HEK293 (cell line): ENCODE results near the gene CHMP1A.

ENCODE experiments used
- KLF1 ChIP-seq: fragments of 450-650 bp; formaldehyde crosslinking; IDR thresholded peaks from 2 replicates; pipeline ENCODE4 v1.5.1; 2016; ENCODE audit warnings: missing biosample characterization, missing genetic modification characterization
- KLF9 ChIP-seq: fragments of 450-650 bp; formaldehyde crosslinking; IDR thresholded peaks from 2 replicates; pipeline ENCODE4 v1.5.1; 2016; ENCODE audit warnings: missing biosample characterization, missing genetic modification characterization, low read depth
- MZF1 ChIP-seq: fragments of 450-650 bp; formaldehyde crosslinking; IDR thresholded peaks from 2 replicates; pipeline ENCODE4 v1.5.1; 2017; ENCODE audit warnings: missing biosample characterization, missing genetic modification characterization, borderline replicate concordance
- OVOL3 ChIP-seq: fragments of 450-650 bp; formaldehyde crosslinking; IDR thresholded peaks from 2 replicates; pipeline ENCODE4 v1.5.1; 2016; ENCODE audit warnings: missing biosample characterization, missing genetic modification characterization
- SALL2 ChIP-seq: fragments of 450-650 bp; formaldehyde crosslinking; IDR thresholded peaks from 2 replicates; pipeline ENCODE4 v1.5.0; 2017; ENCODE audit warnings: missing biosample characterization, mild to moderate bottlenecking, missing genetic modification characterization, borderline replicate concordance
- SP3 ChIP-seq: fragments of 450-650 bp; formaldehyde crosslinking; IDR thresholded peaks from 2 replicates; pipeline ENCODE4 v1.5.1; 2016; ENCODE audit warnings: missing biosample characterization, missing genetic modification characterization
- ZBTB17 ChIP-seq: fragments of 450-650 bp; formaldehyde crosslinking; IDR thresholded peaks from 2 replicates; pipeline ENCODE4 v1.5.1; 2016; ENCODE audit warnings: missing biosample characterization, missing genetic modification characterization
- ZEB2 ChIP-seq: fragments of 450-650 bp; formaldehyde crosslinking; IDR thresholded peaks from 2 replicates; pipeline ENCODE4 v1.5.1; 2016; ENCODE audit warnings: missing biosample characterization, missing genetic modification characterization
- ZNF112 ChIP-seq: fragments of 450-650 bp; formaldehyde crosslinking; IDR thresholded peaks from 2 replicates; pipeline ENCODE4 v1.5.0; 2017; ENCODE audit warnings: missing biosample characterization, missing genetic modification characterization
- ZNF133 ChIP-seq: fragments of 450-650 bp; formaldehyde crosslinking; IDR thresholded peaks from 2 replicates; pipeline ENCODE4 v1.5.1; 2016; ENCODE audit warnings: missing biosample characterization, missing genetic modification characterization
- ZNF155 ChIP-seq: fragments of 450-650 bp; formaldehyde crosslinking; IDR thresholded peaks from 2 replicates; pipeline ENCODE4 v1.5.1; 2016; ENCODE audit warnings: missing biosample characterization, missing genetic modification characterization
- ZNF2 ChIP-seq: fragments of 450-650 bp; formaldehyde crosslinking; IDR thresholded peaks from 2 replicates; pipeline ENCODE4 v1.5.1; 2016; ENCODE audit warnings: missing biosample characterization, missing genetic modification characterization
- ZNF335 ChIP-seq: fragments of 450-650 bp; formaldehyde crosslinking; conservative IDR thresholded peaks from 2 replicates; pipeline ENCODE4 v1.5.1; 2016; ENCODE audit warnings: missing biosample characterization, missing genetic modification characterization
- ZNF350 ChIP-seq: fragments of 450-650 bp; formaldehyde crosslinking; IDR thresholded peaks from 2 replicates; pipeline ENCODE4 v1.5.0; 2017; ENCODE audit warnings: missing biosample characterization, mild to moderate bottlenecking, missing genetic modification characterization
- ZNF416 ChIP-seq: fragments of 450-650 bp; formaldehyde crosslinking; IDR thresholded peaks from 2 replicates; pipeline ENCODE4 v1.5.1; 2016; ENCODE audit warnings: missing biosample characterization, missing genetic modification characterization
- ZNF48 ChIP-seq: fragments of 450-650 bp; formaldehyde crosslinking; IDR thresholded peaks from 2 replicates; pipeline ENCODE4 v1.5.1; 2016; ENCODE audit warnings: missing biosample characterization, missing genetic modification characterization
- ZNF571 ChIP-seq: fragments of 450-650 bp; formaldehyde crosslinking; IDR thresholded peaks from 2 replicates; pipeline ENCODE4 v1.5.0; 2017; ENCODE audit warnings: missing biosample characterization, missing genetic modification characterization
- ZNF600 ChIP-seq: fragments of 450-650 bp; formaldehyde crosslinking; IDR thresholded peaks from 2 replicates; pipeline ENCODE4 v1.5.1; 2016; ENCODE audit warnings: missing biosample characterization, missing genetic modification characterization
- ZNF610 ChIP-seq: fragments of 450-650 bp; formaldehyde crosslinking; IDR thresholded peaks from 2 replicates; pipeline ENCODE4 v1.5.1; 2016; ENCODE audit warnings: missing biosample characterization, missing genetic modification characterization, borderline replicate concordance
- ZNF624 ChIP-seq: fragments of 450-650 bp; formaldehyde crosslinking; IDR thresholded peaks from 2 replicates; pipeline ENCODE4 v1.5.1; 2017; ENCODE audit warnings: missing biosample characterization, missing genetic modification characterization
- ZNF664 ChIP-seq: fragments of 450-650 bp; formaldehyde crosslinking; IDR thresholded peaks from 2 replicates; pipeline ENCODE4 v1.5.1; 2016; ENCODE audit warnings: missing biosample characterization, missing genetic modification characterization
- ZNF791 ChIP-seq: fragments of 450-650 bp; formaldehyde crosslinking; IDR thresholded peaks from 2 replicates; pipeline ENCODE4 v1.5.1; 2016; ENCODE audit warnings: missing biosample characterization, missing genetic modification characterization
- ZSCAN30 ChIP-seq: fragments of 450-650 bp; IDR thresholded peaks from 2 replicates; pipeline ENCODE4 v1.5.1; 2018; ENCODE audit warnings: missing biosample characterization, mild to moderate bottlenecking, missing genetic modification characterization, moderate library complexity
- TF ChIP-seq, protein P1 (sequence below): fragments of 450-650 bp; formaldehyde crosslinking; conservative IDR thresholded peaks from 2 replicates; pipeline ENCODE4 v1.5.1; 2016; ENCODE audit warnings: low read depth, missing biosample characterization, missing genetic modification characterization
- TF ChIP-seq, protein P2 (sequence below): fragments of 450-650 bp; formaldehyde crosslinking; IDR thresholded peaks from 2 replicates; pipeline ENCODE4 v1.5.1; 2017; ENCODE audit warnings: missing biosample characterization, missing genetic modification characterization
- TF ChIP-seq, protein P3 (sequence below): fragments of 450-650 bp; formaldehyde crosslinking; optimal IDR thresholded peaks from 2 replicates; pipeline ENCODE3; 2016; ENCODE audit warnings: missing biosample characterization, mild to moderate bottlenecking, missing genetic modification characterization
- TF ChIP-seq, protein P4 (sequence below): fragments of 450-650 bp; formaldehyde crosslinking; IDR thresholded peaks from 2 replicates; pipeline ENCODE4 v1.5.1; 2016; ENCODE audit warnings: missing biosample characterization, missing genetic modification characterization
- TF ChIP-seq, protein P5 (sequence below): fragments of 450-650 bp; formaldehyde crosslinking; IDR thresholded peaks from 2 replicates; pipeline ENCODE4; 2016; ENCODE audit warnings: missing biosample characterization, missing genetic modification characterization
- TF ChIP-seq, protein P6 (sequence below): fragments of 450-650 bp; formaldehyde crosslinking; IDR thresholded peaks from 2 replicates; pipeline ENCODE4 v1.5.1; 2017; ENCODE audit warnings: missing biosample characterization, missing genetic modification characterization

CHMP1A gene

DNA sequence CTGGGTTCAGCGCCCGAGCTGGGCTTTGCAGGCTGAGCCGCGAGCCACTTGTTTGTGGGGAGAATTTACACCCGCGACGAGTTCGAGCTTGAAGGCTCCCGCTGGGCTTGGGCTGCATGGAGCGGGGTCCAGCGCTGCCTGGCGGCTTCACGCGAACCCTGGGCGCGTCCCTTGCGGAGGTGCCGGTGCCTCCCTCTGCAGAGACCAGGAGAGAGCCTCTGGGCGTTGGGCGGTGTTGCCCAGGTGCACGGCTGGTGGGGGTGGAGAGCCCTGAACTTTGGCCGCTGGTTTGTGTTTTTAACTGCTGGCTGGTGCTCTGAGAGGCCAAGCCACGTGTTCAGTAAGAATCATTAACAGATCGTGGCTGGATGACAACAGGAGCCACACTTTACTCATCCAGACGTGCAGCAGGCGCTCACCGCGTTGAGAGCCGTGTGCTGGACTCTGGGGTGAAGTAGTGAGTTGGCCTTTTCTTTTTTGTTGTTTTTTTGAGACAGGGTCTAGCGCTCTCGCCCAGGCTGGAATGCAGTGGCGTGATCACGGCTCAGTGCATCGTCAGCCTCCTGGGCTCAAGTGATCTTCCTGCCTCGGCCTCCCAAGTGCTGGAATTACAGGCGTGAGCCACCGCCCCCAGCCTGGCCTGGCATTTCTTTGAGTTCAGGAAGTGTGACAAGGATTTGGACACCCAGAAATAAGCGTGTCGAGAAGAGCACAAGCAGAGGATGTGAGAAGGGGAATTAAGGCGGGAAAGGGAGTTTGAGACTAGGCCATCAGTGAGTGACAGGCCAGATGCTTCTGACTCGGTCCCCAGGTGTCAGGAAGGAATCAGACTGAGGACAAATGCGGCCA is 29.8 kb upstream of the CHMP1A start (continued):
- TF ChIP-seq, protein P1, sequence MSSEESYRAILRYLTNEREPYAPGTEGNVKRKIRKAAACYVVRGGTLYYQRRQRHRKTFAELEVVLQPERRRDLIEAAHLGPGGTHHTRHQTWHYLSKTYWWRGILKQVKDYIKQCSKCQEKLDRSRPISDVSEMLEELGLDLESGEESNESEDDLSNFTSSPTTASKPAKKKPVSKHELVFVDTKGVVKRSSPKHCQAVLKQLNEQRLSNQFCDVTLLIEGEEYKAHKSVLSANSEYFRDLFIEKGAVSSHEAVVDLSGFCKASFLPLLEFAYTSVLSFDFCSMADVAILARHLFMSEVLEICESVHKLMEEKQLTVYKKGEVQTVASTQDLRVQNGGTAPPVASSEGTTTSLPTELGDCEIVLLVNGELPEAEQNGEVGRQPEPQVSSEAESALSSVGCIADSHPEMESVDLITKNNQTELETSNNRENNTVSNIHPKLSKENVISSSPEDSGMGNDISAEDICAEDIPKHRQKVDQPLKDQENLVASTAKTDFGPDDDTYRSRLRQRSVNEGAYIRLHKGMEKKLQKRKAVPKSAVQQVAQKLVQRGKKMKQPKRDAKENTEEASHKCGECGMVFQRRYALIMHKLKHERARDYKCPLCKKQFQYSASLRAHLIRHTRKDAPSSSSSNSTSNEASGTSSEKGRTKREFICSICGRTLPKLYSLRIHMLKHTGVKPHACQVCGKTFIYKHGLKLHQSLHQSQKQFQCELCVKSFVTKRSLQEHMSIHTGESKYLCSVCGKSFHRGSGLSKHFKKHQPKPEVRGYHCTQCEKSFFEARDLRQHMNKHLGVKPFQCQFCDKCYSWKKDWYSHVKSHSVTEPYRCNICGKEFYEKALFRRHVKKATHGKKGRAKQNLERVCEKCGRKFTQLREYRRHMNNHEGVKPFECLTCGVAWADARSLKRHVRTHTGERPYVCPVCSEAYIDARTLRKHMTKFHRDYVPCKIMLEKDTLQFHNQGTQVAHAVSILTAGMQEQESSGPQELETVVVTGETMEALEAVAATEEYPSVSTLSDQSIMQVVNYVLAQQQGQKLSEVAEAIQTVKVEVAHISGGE, result no peak
- TF ChIP-seq ZNF664 (tag by site-specific recombination), result no peak
- TF ChIP-seq ZSCAN30, result 0 out of 2 replicates have a peak, but pooled peaks have one; percentile 14
- no peak for TF ChIP-seq SALL2 (tag by site-specific recombination)
- TF ChIP-seq, protein P2, sequence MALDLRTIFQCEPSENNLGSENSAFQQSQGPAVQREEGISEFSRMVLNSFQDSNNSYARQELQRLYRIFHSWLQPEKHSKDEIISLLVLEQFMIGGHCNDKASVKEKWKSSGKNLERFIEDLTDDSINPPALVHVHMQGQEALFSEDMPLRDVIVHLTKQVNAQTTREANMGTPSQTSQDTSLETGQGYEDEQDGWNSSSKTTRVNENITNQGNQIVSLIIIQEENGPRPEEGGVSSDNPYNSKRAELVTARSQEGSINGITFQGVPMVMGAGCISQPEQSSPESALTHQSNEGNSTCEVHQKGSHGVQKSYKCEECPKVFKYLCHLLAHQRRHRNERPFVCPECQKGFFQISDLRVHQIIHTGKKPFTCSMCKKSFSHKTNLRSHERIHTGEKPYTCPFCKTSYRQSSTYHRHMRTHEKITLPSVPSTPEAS (tag by site-specific recombination), result no peak
- TF ChIP-seq, protein P3, sequence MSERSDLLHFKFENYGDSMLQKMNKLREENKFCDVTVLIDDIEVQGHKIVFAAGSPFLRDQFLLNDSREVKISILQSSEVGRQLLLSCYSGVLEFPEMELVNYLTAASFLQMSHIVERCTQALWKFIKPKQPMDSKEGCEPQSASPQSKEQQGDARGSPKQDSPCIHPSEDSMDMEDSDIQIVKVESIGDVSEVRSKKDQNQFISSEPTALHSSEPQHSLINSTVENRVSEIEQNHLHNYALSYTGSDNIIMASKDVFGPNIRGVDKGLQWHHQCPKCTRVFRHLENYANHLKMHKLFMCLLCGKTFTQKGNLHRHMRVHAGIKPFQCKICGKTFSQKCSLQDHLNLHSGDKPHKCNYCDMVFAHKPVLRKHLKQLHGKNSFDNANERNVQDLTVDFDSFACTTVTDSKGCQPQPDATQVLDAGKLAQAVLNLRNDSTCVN (tag by site-specific recombination), result peak; percentile 63
- TF ChIP-seq ZBTB17, result peak; percentile 54
- TF ChIP-seq, protein P4, sequence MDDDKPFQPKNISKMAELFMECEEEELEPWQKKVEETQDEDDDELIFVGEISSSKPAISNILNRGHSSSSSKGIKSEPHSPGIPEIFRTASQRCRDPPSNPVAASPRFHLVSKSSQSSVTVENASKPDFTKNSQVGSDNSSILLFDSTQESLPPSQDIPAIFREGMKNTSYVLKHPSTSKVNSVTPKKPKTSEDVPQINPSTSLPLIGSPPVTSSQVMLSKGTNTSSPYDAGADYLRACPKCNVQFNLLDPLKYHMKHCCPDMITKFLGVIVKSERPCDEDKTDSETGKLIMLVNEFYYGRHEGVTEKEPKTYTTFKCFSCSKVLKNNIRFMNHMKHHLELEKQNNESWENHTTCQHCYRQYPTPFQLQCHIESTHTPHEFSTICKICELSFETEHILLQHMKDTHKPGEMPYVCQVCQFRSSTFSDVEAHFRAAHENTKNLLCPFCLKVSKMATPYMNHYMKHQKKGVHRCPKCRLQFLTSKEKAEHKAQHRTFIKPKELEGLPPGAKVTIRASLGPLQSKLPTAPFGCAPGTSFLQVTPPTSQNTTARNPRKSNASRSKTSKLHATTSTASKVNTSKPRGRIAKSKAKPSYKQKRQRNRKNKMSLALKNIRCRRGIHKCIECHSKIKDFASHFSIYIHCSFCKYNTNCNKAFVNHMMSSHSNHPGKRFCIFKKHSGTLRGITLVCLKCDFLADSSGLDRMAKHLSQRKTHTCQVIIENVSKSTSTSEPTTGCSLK (tag by site-specific recombination), result no peak
- TF ChIP-seq MZF1 (tag by site-specific recombination), result no peak
- TF ChIP-seq, protein P5, sequence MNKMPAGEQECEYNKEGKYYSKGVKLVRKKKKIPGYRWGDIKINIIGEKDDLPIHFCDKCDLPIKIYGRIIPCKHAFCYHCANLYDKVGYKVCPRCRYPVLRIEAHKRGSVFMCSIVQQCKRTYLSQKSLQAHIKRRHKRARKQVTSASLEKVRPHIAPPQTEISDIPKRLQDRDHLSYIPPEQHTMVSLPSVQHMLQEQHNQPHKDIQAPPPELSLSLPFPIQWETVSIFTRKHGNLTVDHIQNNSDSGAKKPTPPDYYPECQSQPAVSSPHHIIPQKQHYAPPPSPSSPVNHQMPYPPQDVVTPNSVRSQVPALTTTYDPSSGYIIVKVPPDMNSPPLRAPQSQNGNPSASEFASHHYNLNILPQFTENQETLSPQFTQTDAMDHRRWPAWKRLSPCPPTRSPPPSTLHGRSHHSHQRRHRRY (tag by site-specific recombination), result no peak
- TF ChIP-seq ZNF335, result peak; percentile 14
- TF ChIP-seq SP3 (tag by site-specific recombination), result no peak
- 0 out of 2 replicates have a peak, but pooled peaks have one; percentile 32 for TF ChIP-seq ZNF600 (tag by site-specific recombination)
- TF ChIP-seq ZNF791 (tag by site-specific recombination), result no peak
- TF ChIP-seq OVOL3 (tag by site-specific recombination), result no peak
- peak; percentile 14; the same call in 1 of the 2 replicates for TF ChIP-seq ZNF2 (tag by site-specific recombination)
- TF ChIP-seq ZNF571, result no peak
- TF ChIP-seq ZNF112 (tag by site-specific recombination), result no peak
- no peak; the same call in 1 of the 2 replicates for TF ChIP-seq ZNF133 (tag by site-specific recombination)
- no peak for TF ChIP-seq KLF9
- TF ChIP-seq ZEB2, result no peak
- no peak for TF ChIP-seq ZNF610 (tag by site-specific recombination)
- TF ChIP-seq ZNF416 (tag by site-specific recombination), result no peak
- TF ChIP-seq, protein P6, sequence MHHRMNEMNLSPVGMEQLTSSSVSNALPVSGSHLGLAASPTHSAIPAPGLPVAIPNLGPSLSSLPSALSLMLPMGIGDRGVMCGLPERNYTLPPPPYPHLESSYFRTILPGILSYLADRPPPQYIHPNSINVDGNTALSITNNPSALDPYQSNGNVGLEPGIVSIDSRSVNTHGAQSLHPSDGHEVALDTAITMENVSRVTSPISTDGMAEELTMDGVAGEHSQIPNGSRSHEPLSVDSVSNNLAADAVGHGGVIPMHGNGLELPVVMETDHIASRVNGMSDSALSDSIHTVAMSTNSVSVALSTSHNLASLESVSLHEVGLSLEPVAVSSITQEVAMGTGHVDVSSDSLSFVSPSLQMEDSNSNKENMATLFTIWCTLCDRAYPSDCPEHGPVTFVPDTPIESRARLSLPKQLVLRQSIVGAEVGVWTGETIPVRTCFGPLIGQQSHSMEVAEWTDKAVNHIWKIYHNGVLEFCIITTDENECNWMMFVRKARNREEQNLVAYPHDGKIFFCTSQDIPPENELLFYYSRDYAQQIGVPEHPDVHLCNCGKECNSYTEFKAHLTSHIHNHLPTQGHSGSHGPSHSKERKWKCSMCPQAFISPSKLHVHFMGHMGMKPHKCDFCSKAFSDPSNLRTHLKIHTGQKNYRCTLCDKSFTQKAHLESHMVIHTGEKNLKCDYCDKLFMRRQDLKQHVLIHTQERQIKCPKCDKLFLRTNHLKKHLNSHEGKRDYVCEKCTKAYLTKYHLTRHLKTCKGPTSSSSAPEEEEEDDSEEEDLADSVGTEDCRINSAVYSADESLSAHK (tag by site-specific recombination), result no peak
- no peak for TF ChIP-seq ZNF350 (tag by site-specific recombination)
- no peak for TF ChIP-seq ZNF624 (tag by site-specific recombination)
- TF ChIP-seq KLF1 (tag by site-specific recombination), result peak; percentile 39
- no peak for TF ChIP-seq ZNF155 (tag by site-specific recombination)
- no peak for TF ChIP-seq ZNF48 (tag by site-specific recombination)
